ENCODE measurements around the gene APOO. TPM values are rescaled to one million over a fixed set of nuclear protein-coding genes. Genes with fewer than 3 reads are reported as not detected.

Gene APOO
- total RNA-seq, 2 donors from 2014 or later, result 1.5 to 5.1 TPM

- Histone ChIP-seq H3K27ac (no peak overlapping the region), H3K36me3 (no peaks in the 10 kb centered on the region), H3K4me3 (no peak overlapping the region), H3K27me3 (replicated peaks; ENCODE audit: insufficient read depth) (no peaks in the 10 kb centered on the region), H3K9me3 (no peaks in the 10 kb centered on the region), H3K4me1 (ENCODE audit: control insufficient read depth in 1 of 2, low read depth in 2 of 2) (no peaks in the 10 kb centered on the region)
- ATAC-seq (ENCODE audit: insufficient number of reproducible peaks, low FRiP score, low read depth) (no peak), DNase-seq (ENCODE audit: low spot score) (no peak)
- no peak for TF ChIP-seq CTCF (IDR thresholded peaks at IDR 0.05)
Measured at GRCh38 chrX:23815376-23815775, 92.4 kb downstream of the APOO start.

GRCh38 chrX:23813808-23814207 lies 93.9 kb downstream of the APOO start:
- no peak overlapping the region for H3K27ac ChIP-seq
- H3K9me3 ChIP-seq, result no peaks in the 10 kb centered on the region
- H3K4me3 ChIP-seq, result no peak overlapping the region
- TF ChIP-seq CTCF (IDR thresholded peaks at IDR 0.05), result no peak
- H3K4me1 ChIP-seq (ENCODE audit: control insufficient read depth in 1 of 2, low read depth in 2 of 2), result no peaks in the 10 kb centered on the region
- no peak for DNase-seq (ENCODE audit: low spot score)
- H3K27me3 ChIP-seq (replicated peaks; ENCODE audit: insufficient read depth), result no peaks in the 10 kb centered on the region
- no peak for ATAC-seq (ENCODE audit: insufficient number of reproducible peaks, low FRiP score, low read depth)
- H3K36me3 ChIP-seq, result no peaks in the 10 kb centered on the region

GRCh38 chrX:23811656-23812055 lies 96.1 kb downstream of the APOO start:
- Histone ChIP-seq H3K4me1 (ENCODE audit: control insufficient read depth in 1 of 2, low read depth in 2 of 2) (no peaks in the 10 kb centered on the region), H3K4me3 (no peak overlapping the region), H3K9me3 (no peaks in the 10 kb centered on the region), H3K27me3 (replicated peaks; ENCODE audit: insufficient read depth) (no peaks in the 10 kb centered on the region), H3K36me3 (no peaks in the 10 kb centered on the region), H3K27ac (no peak overlapping the region)
- no peak for TF ChIP-seq CTCF (IDR thresholded peaks at IDR 0.05)
- ATAC-seq (ENCODE audit: insufficient number of reproducible peaks, low FRiP score, low read depth), result no peak
- DNase-seq (ENCODE audit: low spot score), result no peak

- Histone ChIP-seq H3K4me1 (ENCODE audit: control insufficient read depth in 1 of 2, low read depth in 2 of 2) (no peaks in the 10 kb centered on the region), H3K4me3 (peak overlapping the region; percentile 7), H3K9me3 (no peaks in the 10 kb centered on the region), H3K27ac (no peak overlapping the region), H3K27me3 (replicated peaks; ENCODE audit: insufficient read depth) (no peaks in the 10 kb centered on the region), H3K36me3 (no peaks in the 10 kb centered on the region)
- no peak for TF ChIP-seq CTCF (IDR thresholded peaks at IDR 0.05)
- no peak for DNase-seq (ENCODE audit: low spot score)
- ATAC-seq (ENCODE audit: insufficient number of reproducible peaks, low FRiP score, low read depth), result no peak
Measured at GRCh38 chrX:23811108-23811651, 96.6 kb downstream of the APOO start.

GRCh38 chrX:23810279-23810678 lies 97.5 kb downstream of the APOO start:
- ATAC-seq (ENCODE audit: insufficient number of reproducible peaks, low FRiP score, low read depth), result no peak
- no peak overlapping the region for H3K27ac ChIP-seq
- DNase-seq (ENCODE audit: low spot score), result no peak
- H3K36me3 ChIP-seq, result no peaks in the 10 kb centered on the region
- H3K27me3 ChIP-seq (replicated peaks; ENCODE audit: insufficient read depth), result no peaks in the 10 kb centered on the region
- H3K9me3 ChIP-seq, result no peaks in the 10 kb centered on the region
- no peaks in the 10 kb centered on the region for H3K4me1 ChIP-seq (ENCODE audit: control insufficient read depth in 1 of 2, low read depth in 2 of 2)
- H3K4me3 ChIP-seq, result no peak overlapping the region
- no peak for TF ChIP-seq CTCF (IDR thresholded peaks at IDR 0.05)
